GM18498 (cell line): ENCODE data around the gene PPL.
"Not testable (repeated sequence)": the region's sequence is repeated elsewhere in the genome, so short reads cannot be mapped to it uniquely, and the experiment has no call there.

ENCODE experiments used
- ATAC-seq: cut with Tn5 transposase; IDR thresholded peaks from one replicate; pipeline ENCODE4 v1.9.1; 2021; ENCODE audit warnings: mild to moderate bottlenecking, moderate library complexity; ENCODE audit not compliant: unreplicated experiment

PPL gene, protein sequence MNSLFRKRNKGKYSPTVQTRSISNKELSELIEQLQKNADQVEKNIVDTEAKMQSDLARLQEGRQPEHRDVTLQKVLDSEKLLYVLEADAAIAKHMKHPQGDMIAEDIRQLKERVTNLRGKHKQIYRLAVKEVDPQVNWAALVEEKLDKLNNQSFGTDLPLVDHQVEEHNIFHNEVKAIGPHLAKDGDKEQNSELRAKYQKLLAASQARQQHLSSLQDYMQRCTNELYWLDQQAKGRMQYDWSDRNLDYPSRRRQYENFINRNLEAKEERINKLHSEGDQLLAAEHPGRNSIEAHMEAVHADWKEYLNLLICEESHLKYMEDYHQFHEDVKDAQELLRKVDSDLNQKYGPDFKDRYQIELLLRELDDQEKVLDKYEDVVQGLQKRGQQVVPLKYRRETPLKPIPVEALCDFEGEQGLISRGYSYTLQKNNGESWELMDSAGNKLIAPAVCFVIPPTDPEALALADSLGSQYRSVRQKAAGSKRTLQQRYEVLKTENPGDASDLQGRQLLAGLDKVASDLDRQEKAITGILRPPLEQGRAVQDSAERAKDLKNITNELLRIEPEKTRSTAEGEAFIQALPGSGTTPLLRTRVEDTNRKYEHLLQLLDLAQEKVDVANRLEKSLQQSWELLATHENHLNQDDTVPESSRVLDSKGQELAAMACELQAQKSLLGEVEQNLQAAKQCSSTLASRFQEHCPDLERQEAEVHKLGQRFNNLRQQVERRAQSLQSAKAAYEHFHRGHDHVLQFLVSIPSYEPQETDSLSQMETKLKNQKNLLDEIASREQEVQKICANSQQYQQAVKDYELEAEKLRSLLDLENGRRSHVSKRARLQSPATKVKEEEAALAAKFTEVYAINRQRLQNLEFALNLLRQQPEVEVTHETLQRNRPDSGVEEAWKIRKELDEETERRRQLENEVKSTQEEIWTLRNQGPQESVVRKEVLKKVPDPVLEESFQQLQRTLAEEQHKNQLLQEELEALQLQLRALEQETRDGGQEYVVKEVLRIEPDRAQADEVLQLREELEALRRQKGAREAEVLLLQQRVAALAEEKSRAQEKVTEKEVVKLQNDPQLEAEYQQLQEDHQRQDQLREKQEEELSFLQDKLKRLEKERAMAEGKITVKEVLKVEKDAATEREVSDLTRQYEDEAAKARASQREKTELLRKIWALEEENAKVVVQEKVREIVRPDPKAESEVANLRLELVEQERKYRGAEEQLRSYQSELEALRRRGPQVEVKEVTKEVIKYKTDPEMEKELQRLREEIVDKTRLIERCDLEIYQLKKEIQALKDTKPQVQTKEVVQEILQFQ (N-terminal part only)

DNA sequence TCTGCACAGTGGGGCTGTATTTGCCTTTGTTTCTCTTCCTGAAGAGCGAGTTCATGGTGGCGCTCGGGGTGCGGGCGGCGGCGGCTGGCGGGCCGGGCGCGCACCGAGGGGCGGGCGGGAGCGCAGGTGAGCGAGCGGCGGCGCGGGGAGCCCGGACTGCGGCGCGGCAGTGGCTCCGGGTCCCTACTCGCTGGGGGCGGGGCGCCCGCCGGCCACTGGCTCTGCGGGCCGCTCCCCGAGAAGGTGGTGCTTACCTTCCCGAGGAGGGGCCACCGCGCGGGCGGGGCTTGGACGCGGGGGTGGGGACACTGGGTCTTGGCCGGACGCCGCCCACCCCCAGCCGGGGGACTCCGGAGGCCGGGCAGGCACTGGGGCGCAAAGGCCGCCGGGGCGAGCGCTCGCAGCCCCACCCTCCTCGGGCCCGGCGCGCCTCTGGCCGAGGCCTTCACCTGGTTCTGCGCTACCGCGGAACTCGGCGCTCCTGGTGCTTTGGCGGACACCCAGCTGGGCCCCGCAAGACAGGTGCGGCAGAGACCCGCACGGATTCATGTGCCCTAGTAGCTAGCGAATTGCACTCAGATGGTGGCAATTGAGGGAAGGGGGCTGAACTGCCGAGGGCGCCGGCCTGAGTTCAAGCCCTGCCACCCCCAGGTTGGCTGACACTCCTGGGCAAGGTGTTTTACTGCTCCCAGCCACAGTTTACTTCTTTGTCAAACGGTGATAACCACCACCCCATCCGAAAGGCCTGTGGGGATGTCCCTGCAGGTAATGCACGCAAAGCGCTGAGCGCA lies at the start of gene PPL:
Gene PPL (minus strand): TSS at position 158 of the 791 bp plus-strand sequence. CDS start 103 bp downstream, at position 55.
- no peak for ATAC-seq

DNA sequence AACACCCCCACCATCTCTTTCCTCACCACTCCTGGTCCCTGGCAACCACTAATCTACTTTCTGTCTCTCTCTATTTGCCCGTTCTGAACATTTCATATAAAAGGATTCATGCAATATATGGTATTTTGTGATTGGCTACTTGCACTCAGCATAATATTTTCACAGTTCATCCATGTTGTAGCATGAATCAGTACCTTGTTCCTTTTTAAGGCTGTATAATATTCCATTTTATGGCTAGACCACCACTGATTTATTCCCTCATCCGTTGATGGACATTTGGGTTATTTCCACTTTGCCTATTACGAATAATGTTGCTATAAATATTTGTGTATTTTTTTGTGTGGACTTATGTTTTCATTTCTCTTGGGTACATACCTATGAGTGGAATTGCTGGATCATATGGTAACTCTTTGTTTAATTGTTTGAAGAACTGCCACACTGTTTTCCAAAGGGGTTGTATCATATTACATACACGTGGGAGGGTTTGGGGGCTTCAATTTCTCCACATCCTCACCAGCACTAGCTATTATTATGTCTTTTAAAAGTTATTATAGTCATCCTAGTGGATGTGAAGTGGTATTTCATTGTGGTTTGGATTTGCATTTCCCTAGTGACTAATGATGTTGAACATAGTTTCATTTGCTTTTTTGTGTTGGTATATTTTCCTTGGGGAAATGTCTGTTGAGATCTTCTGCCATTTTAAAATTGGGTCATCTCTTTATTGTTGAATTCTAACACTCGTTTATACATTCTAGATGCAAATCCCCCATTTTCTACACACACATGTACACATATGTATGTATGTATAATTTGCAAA lies 47.4 kb upstream of the PPL start:
- no peak for ATAC-seq

DNA sequence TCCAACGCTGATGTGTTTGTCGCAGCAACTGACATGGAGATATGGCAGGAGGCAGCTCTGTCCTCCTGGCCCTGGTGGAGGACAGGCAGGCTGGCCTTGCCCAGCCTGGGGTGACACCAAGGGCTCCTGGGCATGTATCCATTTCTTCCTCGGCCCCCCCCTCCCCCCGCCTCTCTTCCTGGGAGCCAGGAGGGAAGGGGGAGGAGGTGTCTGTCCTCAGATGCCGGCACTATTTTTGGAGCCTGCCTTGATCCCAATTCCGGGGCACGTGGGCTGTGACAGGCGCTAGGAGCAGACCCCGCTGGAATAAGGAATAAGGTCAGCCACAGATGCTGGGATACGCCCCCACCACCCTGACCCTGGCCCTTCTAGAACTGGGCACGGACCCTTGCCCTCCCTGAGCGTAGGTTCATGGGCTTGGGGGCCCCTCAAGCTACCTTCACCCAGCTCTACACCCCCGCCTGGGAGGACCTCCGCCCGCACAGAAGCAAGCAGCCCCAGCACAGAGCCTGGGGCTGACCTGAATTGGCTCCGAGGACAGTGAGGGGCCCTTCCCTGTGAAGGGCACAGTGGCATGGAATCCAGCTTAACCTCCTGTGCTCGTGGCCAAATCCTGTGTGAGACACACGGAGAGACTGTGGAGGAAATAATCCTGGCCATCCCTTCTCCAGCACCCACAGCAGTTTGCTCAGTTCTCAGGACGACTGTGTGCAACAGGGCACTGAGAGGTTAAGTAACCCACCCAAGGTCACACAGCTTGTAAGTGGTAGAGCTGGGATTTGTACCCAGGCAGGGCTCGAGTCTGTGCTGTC lies 45.3 kb upstream of the PPL start:
- no peak for ATAC-seq

DNA sequence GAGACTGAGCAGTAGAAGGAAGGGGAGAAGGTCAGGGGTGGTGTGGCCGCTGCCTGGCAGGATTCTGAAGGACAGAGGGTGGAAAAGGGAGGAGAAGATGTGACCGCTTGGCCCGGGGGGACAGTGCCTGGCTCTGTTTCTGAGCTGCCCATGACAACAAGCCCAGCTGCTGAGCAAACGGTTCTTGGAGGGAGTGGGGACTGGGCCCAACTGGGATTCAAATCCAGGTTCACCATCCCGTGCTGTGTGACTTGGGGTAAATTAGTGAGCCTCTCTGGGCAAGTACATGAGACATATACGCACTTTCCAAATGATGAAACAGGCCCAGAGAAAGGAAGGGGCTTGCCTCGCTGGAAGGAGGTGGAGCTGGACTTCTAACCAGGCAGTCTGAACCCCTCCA lies 44.5 kb upstream of the PPL start:
- no peak for ATAC-seq

DNA sequence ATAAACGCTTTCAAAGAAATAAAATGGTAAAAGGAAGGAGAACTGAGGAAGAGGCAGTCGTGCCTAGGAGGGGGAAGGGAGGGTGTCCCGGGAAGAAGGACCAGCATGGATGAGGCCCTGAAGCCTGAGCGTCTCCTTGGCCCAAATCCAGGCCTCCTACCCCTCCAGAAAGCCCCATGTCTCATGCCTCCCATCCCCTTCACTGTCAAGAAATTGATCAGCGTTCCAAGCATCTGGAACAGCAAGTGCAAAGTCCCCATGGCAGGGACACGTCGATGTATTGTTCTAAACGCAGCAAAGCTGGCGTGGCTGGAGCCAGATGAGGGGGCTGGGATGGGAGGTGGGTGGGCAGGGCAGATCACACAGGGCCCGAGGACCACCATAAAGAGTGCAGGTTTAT lies 43.7 kb upstream of the PPL start:
- ATAC-seq: no peak

DNA sequence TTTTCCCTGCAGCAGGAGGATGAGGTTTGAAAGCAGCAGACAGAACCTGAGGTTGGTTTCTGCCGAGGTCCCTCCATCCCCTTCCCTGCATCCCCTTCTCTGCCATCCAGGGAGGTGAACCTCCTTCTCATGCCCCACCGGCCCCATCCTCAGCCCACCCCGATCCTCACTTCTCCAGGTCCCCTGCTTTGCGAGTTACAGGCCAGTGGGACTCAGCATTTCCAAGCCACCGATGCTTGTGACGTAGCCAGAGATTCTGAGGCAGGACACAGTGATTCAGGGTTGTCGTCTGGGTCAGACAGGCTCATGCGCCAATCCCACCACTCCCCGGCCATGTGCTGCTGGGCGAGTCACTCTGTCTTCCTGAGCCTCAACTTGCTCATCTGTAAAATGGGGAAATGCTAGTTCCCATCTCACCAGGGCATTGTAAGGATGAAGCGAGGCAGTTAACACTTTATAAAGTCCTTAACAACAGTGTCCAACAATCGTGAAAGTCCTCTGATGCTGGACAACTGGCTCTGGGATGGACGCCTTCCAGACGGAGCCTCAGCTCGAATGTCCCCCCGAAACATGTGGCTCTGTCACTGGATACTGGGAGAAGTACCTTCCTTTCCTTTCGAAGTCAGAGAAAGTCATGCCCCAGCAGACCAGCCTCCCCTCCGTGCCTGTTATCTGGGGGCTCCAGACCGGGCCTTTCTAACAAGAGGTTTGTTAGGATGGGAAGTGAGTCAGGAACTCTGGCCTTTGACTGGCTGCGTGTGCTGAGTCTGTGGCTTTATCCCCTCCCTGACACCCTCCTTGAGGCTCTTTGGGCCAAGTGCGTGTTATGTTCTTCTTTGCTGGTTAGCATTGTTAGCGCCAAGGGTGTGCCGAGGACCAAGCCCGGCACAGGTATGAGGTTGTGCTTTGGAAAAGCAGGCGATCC lies 43.0 kb upstream of the PPL start:
- no peak for ATAC-seq

DNA sequence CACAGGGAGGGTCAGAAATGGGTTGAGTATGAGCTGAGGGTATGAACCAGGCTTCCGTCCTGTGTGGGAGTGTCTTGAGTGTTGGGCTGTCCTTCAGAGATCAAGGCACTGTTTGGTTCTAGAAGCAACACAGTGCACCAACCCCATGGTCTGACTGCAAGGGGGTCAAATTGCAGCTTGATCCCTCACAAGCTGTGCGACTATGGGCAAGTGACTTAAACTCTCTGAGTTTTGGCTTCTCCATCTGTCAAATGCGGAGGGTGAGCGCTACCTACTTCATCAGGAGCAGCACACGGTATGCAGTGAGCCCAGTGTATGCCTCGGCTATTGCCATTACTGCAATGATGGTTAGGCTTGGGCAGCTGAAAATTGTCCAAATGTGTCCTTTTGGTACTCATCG lies 42.2 kb upstream of the PPL start:
- no peak for ATAC-seq

DNA sequence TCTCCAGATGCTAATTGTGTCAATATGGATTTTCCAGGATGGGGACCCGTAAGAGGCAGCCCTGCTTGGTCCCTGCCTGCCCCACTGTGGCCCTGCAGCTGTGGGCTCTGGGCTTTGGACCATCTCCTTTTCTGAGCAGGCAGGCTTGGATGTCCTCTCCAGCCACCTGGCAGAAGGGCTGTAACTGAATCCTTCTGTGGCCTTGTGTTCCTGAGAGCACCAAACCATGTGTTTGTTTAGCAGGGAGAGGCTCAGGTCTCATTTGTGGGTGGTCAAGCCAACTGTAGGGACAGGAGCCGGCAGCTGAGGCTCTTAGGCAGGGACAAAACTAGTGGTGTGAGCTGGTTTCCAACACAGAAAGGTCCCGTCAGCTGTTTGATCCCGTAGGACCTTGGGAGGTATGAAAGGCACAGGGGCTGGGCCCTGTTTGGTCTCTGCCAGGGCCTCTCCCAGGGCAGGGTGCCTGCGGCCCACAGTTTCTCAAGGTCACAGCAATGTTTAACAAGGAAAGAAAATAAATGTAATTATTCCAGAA lies 39.7 kb upstream of the PPL start:
- no peak for ATAC-seq

DNA sequence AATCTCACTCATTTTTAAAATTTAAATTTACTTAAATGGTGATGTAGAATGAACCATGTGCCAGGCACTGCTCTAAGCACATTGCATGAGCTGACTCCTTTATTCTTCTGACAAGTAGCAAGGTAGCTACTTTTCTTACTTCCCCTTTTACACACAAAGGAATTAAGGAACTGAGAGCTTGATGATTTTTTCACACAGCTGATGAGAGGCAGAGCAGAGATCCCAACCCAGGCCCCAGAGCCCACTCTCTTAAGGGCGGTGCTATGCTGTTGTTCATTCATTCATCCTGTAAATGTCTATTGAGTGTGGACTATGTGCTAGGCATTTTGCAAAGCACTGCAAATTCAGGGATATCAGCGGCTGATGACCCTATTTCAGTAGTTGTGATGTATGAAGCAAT lies 39.1 kb upstream of the PPL start:
- ATAC-seq: peak; percentile 97

DNA sequence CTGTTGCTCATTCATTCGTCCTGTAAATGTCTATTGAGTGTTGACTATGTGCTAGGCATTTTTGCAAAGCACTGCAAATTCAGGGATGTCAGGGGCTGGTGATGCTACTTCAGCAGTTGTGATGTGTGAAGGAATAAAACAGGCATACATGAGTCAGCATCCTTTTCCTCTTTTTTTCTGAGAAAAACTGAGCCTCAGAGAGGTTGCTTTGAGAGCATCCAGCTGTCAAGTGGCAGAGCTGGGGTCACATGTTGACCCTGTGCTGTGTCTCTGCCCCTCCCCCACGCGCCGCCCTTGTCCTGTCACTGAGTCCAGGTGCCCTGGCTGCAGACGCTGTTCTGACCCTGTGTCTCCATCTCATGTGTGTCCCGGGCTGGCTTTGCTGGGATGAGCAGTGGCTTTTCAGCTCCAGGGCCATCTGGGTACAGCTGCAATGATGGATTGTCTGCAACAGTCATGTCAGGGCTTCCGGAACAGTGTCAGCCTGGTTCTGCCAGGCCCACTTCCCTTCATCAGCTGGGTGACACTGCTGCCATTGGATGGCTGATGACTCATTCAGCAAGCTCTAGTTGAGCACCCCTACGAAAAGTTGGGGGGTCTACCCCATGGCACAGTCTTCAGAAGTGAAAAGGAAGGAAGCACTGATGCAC lies 36.1 kb upstream of the PPL start:
- ATAC-seq: no peak

DNA sequence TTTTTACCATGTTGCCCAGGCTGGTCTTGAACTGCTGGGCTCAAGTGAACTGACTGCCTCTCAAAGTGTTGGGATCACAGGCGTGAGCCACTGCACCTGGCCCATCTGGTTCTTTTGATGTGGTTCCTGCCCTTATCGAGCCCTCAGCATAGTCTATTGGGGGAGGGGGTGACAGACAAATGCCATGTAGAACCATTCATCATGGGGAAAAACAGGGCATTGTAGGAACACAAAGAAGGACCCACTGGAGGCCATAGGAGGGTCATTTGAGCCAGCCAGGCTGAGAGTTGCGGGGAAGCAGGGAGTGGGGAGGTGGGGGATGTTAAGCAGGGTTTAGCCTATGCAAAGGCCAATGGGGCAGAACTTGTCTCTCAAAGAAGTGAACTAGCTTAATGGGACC lies 33.1 kb upstream of the PPL start:
- no peak for ATAC-seq

DNA sequence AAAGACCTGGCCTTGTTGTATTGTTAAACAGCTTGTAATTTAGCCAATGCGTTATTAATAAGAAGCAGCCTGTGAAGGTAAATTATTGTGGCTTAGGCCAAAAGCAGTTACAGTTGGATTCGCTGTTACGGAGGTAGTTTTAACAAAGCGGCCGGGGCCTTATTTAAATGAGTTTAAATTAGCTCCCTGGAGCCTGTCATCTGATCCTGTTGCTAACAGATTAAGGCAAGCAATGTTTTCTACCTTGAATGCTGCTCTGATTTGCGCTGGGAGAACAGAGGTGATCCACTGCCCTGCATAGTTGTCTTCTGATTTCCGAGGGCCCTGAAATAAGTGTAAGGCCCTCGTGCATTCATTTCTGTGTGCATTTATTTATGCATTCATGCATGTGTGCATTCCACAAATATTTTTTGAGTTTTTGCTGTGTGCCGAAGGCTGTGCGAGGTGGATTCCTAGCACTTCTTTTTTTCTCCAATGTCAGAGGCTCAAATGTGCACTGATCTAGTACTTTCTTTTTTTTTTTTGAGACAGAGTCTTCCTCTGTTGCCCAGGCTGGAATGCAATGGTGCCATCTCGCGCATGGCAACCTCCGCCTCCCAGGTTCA lies 32.0 kb upstream of the PPL start:
- no peak for ATAC-seq

DNA sequence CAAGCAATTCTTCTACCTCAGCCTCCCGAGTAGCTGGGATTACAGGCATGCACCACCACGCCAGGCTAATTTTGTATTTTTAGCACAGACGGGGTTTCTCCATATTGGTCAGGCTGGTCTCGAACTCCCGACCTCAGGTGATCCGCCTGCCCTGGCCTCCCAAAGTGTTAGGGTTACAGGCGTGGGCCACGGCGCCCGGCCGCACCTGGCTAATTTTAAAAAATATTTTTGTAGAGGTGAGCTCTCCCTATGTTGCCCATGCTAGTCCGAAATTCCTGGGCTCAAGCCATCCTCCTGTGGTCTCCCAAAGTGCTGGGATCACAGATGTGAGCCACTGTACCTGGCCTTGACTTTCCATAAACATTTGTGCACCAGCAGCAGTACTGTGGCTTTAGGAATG lies 31.3 kb upstream of the PPL start:
- ATAC-seq: not testable (repeated sequence)

DNA sequence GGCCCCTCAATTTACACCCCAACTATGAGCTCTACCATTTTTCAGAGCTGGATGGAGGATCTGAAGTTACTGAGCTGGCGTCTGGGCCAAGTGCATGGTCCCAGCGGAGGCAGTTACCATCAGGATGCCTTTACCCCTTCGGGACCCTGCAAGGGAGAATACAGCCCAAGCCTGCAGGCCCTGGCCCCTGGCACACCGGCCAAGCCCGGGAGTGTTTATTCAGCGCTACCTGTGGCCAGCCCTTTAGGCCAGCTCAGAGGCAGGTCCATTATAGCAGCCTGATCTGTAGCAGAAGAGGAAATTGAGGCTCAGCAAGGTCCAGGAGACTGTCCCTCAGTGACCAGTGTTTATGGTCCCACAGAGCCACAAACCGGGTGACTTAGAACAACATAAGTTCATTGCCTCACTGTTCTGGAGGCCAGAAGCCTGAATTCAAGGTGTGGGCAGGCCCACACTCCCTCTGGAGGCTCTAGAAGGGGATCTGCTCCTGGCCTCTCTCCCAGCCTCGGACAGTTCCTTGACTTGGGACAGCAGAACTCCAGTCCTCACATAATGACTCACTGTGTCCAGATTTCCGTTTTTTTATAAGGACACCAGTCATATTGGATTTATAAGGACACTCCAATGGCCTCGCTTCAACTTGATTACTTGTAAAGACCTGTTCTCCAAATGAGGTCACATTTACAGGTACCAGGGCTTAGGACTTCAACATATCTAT lies 29.9 kb upstream of the PPL start:
- ATAC-seq: no peak

DNA sequence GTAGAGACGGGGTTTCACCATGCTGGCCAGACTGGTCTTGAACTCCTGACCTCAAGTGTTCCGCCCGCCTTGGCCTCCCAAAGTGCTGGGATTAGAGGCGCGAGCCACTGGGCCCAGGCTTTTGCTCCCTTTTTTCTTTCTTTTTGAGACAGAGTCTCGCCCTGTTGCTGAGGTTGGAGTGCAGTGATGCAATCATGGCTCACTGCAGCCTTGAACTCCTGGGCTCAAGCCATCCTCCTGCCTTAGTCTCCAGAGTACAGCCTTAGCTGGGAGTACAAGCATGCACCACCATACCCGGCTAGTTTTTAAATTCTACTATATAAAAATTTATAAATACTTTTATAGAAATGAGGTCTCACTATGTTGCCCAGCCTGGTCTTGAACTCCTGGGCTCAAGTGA lies 26.6 kb upstream of the PPL start:
- not testable (repeated sequence) for ATAC-seq

DNA sequence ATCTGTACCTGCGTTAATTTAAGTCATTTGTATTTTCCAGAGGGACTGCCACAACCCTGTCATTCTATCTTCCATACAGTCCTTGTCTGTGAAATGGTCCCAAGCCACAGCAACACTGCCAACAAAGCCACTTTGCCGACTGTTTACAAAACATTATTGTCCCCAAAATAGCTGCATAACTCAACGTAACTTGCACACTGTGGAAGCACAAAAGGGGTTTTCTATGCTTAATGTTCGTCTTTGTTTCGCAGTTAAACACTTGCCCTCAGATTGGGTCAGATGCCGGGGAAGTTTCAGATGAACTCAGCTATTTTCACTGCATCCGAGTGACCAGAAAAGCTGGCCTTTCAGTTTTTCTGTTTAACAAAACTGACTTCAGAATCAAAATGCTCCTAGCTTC lies 25.8 kb upstream of the PPL start:
- ATAC-seq: no peak
